Osteoblast (primary cell): ENCODE results near the gene YBEY. TPM values are rescaled to one million over a fixed set of nuclear protein-coding genes. Genes with fewer than 3 reads are reported as not detected.

Experiments
- DNase-seq: peaks from one replicate; pipeline ENCODE4 v3.0.0; 2011; ENCODE audit warnings: low spot score, mixed read lengths; ENCODE audit not compliant: insufficient read length; ENCODE audit errors: missing footprints
- H2AFZ ChIP-seq: 2 replicates; pipeline ENCODE4 v1.6.0; 2011; ENCODE audit warnings: mild to moderate bottlenecking, low read length
- H3K27ac ChIP-seq: 2 replicates; pipeline ENCODE4 v1.5.1; 2011; ENCODE audit warnings: mild to moderate bottlenecking, low read depth, low read length, moderate library complexity
- H3K27me3 ChIP-seq: 2 replicates; pipeline ENCODE4 v1.6.0; 2012; ENCODE audit warnings: mild to moderate bottlenecking, control low read depth, inconsistent platforms, low read length, moderate library complexity; ENCODE audit not compliant: insufficient read depth
- H3K36me3 ChIP-seq: 2 replicates; pipeline ENCODE4 v1.5.1; 2011; ENCODE audit warnings: mild to moderate bottlenecking, low read length, control low read depth, moderate library complexity; ENCODE audit not compliant: insufficient read depth
- H3K4me1 ChIP-seq: 2 replicates; pipeline ENCODE4 v1.5.1; 2011; ENCODE audit warnings: mild to moderate bottlenecking, low read length, control low read depth, moderate library complexity; ENCODE audit not compliant: insufficient read depth
- H3K4me2 ChIP-seq: 2 replicates; pipeline ENCODE4 v1.6.0; 2011; ENCODE audit warnings: mild to moderate bottlenecking, low read length; ENCODE audit not compliant: insufficient read depth
- H3K4me3 ChIP-seq: fragments of 200-600 bp; sonication (generic); 3 replicates; pipeline ENCODE4 v1.5.1; 2012; ENCODE audit warnings: mild to moderate bottlenecking, low read length, inconsistent platforms; ENCODE audit not compliant: insufficient read depth
- H3K79me2 ChIP-seq: 2 replicates; pipeline ENCODE4 v1.6.0; 2012; ENCODE audit warnings: mild to moderate bottlenecking, low read length, control low read depth, inconsistent platforms; ENCODE audit not compliant: insufficient read depth
- H3K9me3 ChIP-seq: 2 replicates; pipeline ENCODE4 v1.5.1; 2011; ENCODE audit warnings: low read depth, low read length, control low read depth
- H4K20me1 ChIP-seq: 2 replicates; pipeline ENCODE4 v1.6.0; 2012; ENCODE audit warnings: mild to moderate bottlenecking, low read length, control low read depth; ENCODE audit not compliant: insufficient read depth
- CTCF ChIP-seq: IDR thresholded peaks from 2 replicates; pipeline ENCODE4 v1.5.1; 2011; ENCODE audit warnings: mild to moderate bottlenecking, low read depth, low read length, moderate library complexity; ENCODE audit errors: extremely low read depth
- total RNA-seq: library from RNA; depleted of rRNA; stranded (reverse); fragments of >200 nt; gene quantifications from 2 replicates; pipeline ENCODE4 v1.2.3, GENCODE V29; 2012

YBEY gene
- total RNA-seq, 1 donor, result 18.8 TPM

GRCh38 chr21:46284733-46285132 lies 1.4 kb upstream of the YBEY start:
- Histone ChIP-seq H3K27me3 (no peaks in the 10 kb centered on the region), H3K4me2 (peak overlapping the region; percentile 91), H2AFZ (no peak overlapping the region), H3K27ac (peak overlapping the region; percentile 81), H3K4me3 (peak overlapping the region; percentile 93), H3K36me3 (peaks cover 35% of the 10 kb centered on the region), H4K20me1 (peaks cover 27% of the 10 kb centered on the region), H3K79me2 (peaks cover 65% of the 10 kb centered on the region), H3K9me3 (no peaks in the 10 kb centered on the region), H3K4me1 (peaks cover 33% of the 10 kb centered on the region)
- DNase-seq, result no peak
- TF ChIP-seq CTCF, result no peak

- Histone ChIP-seq H4K20me1 (peaks cover 27% of the 10 kb centered on the region), H3K36me3 (peaks cover 30% of the 10 kb centered on the region), H2AFZ (peak within 1 kb of the TSS; percentile 85), H3K4me3 (peak within 1 kb of the TSS; percentile 93), H3K9me3 (no peaks in the 10 kb centered on the region), H3K27ac (peak within 1 kb of the TSS; percentile 81), H3K4me2 (peak within 1 kb of the TSS; percentile 91), H3K4me1 (peaks cover 33% of the 10 kb centered on the region), H3K27me3 (no peaks in the 10 kb centered on the region), H3K79me2 (peaks cover 62% of the 10 kb centered on the region)
- TF ChIP-seq CTCF, result no peak
- no peak for DNase-seq
Observed at GRCh38 chr21:46285206-46285661, 908 bp upstream of the YBEY start, which contains the start of gene MCM3AP. Gene MCM3AP (minus strand): TSS chr21:46285611. CDS start chr21:46285286, 325 bp downstream.

- TF ChIP-seq CTCF, result no peak
- no peak for DNase-seq
- Histone ChIP-seq H3K27ac (peak overlapping the region; percentile 81), H3K27me3 (no peaks in the 10 kb centered on the region), H2AFZ (peak overlapping the region; percentile 92), H3K4me3 (peak overlapping the region; percentile 93), H4K20me1 (peaks cover 20% of the 10 kb centered on the region), H3K9me3 (no peaks in the 10 kb centered on the region), H3K36me3 (peaks cover 26% of the 10 kb centered on the region), H3K4me1 (peaks cover 33% of the 10 kb centered on the region), H3K79me2 (peaks cover 52% of the 10 kb centered on the region), H3K4me2 (peak overlapping the region; percentile 91)
Observed at GRCh38 chr21:46286648-46287002, 483 bp downstream of the YBEY start.

GRCh38 chr21:46287541-46287940 lies 1.4 kb downstream of the YBEY start:
- H3K9me3 ChIP-seq, result no peaks in the 10 kb centered on the region
- no peak for TF ChIP-seq CTCF
- peak overlapping the region; percentile 93 for H3K4me3 ChIP-seq
- no peaks in the 10 kb centered on the region for H3K27me3 ChIP-seq
- no peak overlapping the region for H3K27ac ChIP-seq
- H2AFZ ChIP-seq, result no peak overlapping the region
- no peak for DNase-seq
- peaks cover 44% of the 10 kb centered on the region for H3K79me2 ChIP-seq
- H4K20me1 ChIP-seq, result peaks cover 17% of the 10 kb centered on the region
- H3K36me3 ChIP-seq, result peaks cover 28% of the 10 kb centered on the region
- peak overlapping the region; percentile 91 for H3K4me2 ChIP-seq
- peaks cover 29% of the 10 kb centered on the region for H3K4me1 ChIP-seq
